EH (cell line): ENCODE results near the gene CREB3L1.

Experiments
- DNase-seq: peaks from one replicate; pipeline ENCODE4 v3.0.0-alpha.2; 2015; ENCODE audit warnings: low read depth

Gene CREB3L1

DNA sequence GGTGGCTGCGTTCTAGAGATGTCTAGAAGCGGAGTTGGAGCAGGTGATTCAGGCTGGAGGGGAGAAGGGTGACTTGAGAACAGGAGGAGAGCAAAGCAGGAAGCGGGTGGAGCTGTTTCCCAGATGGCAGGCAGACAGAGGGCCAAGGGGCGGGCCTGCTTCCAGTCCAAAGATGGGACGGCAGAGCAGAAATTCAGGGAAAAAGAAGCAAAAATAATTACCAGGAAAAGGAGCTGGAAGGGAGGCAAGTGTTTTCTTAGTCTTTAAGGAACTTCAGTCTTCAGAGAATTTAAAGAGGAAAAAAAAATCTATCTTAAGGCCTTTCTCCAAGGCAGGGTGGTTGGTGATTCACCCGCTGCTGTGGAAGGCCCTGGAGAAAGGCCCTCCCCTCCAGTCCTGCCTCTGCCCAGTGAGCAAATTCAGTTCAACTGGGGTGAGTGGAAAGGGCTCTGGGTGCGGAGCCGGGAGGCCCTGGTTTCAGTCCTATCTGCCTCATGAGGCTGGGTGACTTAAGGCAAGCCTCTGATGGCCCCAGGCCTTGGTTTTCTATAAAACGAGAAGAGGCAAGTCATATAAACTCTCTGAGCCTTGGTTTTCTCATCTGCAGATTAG lies 4.5 kb upstream of the CREB3L1 start:
- DNase-seq, result peak; percentile 82

DNA sequence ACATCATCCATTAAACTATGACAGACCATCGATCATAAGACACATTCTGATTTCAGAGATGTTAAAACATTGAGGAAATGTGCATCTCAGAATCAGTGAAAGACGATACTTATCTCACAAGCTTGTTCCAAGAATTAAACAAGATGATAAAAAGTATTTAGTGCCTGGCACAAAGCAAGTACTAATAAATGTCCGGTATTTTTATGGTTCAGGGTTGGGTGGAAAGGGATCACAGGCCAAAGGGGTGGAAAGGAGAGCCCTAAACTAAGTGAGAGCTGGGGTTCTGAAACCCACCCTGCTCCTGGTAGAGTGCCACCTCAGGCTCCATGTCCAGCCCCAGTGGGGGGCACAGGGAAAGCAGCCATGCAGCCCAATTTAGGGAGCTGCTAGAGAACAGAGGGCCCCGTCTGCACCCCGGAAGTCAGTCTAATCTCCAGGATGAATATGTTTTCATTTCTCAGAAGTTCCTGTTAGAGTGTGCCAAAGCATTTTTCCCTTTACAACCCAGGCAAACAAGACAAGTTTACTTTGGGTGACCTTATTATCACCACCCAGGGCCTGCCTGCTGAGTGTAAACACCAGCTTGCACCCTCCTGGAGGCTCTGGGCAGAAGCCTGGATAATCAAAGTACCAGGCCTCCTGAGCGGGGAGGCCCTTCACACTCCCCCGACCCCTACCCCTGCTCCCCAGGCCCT lies 3.8 kb upstream of the CREB3L1 start:
- DNase-seq, result peak; percentile 75

DNA sequence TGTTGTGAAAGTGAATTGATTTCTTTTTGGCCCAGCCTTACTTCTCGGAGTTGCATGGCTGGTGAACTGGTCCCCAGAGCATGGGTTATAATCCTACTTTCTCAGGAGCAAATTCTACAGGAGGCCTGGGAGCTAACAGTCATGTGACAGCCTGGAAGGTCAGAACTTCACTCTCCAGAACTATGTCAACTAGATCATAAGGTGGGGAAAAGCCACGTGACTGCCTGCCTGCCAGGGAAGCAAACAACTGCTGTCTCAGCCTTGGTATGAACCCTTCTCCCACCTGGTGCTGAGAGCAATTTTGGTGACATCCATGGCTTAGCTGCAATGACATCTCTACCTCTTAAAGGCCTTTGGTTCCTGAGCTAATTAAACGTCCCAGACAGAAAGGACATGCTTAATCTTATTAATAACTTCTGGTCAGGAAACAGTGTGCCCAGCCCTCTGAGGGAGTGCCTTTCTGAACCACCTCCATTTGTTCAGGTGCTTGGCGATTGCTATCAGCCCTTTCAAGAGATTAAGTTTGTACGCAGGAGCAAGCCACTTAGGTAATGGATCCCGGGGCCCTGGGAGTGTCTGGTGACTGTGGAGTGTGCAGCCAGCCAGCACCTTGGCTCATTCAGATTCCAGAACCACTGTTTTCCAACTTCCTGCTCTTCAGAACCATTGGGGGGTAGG lies 1.4 kb upstream of the CREB3L1 start:
- no peak for DNase-seq

DNA sequence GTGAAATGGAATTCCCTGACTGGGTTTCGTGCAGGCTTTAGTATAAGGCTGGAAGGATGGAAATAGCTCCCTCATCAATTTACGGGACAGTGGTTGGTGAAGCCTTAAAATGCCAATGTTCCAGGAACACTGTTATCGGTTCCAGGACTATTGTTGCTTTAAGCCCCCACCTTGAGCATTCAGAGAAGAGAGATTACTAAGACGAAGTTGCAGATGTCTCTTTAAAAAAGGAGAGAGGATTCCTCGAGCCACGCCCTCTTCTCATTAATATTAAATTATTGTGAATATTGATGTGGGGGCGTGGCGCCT lies 195 bp upstream of the CREB3L1 start:
- peak; percentile 83 for DNase-seq

DNA sequence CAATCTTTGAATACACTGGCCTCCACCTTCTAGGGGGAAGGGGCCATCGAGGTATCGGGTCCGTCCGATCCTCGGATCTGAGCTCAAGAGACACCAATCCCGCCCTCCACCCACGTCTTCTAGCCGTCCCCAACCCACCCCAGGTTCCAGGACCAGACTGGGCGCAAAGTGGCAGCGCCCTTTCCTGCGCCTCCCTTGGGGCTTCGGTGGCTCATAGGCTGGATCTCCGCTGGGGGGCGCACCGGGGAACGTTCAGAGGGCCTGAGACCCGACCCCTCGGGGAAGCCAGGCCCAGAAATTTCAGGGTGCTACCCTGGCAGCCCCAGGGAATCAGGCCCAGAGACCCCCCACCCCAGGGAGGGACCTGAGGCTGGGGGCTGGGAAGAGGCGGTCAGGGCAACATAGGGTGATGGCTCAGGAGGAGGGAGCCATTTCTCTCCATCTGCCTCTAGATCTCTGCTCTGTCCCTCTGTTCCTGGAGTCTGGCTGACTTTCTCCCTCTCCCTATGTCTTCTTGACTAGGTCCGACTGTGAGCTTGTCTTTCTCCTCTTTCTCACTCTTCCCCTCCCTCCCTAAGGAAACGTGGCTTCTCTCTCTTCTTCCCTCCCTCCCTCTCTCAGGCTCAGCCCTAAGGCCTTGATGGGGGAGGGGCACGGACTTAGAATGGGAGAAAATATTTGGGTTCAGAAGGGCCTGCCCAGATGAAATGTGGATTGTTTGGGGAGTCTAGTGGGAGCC lies 1.1 kb downstream of the CREB3L1 start:
- peak; percentile 78 for DNase-seq

DNA sequence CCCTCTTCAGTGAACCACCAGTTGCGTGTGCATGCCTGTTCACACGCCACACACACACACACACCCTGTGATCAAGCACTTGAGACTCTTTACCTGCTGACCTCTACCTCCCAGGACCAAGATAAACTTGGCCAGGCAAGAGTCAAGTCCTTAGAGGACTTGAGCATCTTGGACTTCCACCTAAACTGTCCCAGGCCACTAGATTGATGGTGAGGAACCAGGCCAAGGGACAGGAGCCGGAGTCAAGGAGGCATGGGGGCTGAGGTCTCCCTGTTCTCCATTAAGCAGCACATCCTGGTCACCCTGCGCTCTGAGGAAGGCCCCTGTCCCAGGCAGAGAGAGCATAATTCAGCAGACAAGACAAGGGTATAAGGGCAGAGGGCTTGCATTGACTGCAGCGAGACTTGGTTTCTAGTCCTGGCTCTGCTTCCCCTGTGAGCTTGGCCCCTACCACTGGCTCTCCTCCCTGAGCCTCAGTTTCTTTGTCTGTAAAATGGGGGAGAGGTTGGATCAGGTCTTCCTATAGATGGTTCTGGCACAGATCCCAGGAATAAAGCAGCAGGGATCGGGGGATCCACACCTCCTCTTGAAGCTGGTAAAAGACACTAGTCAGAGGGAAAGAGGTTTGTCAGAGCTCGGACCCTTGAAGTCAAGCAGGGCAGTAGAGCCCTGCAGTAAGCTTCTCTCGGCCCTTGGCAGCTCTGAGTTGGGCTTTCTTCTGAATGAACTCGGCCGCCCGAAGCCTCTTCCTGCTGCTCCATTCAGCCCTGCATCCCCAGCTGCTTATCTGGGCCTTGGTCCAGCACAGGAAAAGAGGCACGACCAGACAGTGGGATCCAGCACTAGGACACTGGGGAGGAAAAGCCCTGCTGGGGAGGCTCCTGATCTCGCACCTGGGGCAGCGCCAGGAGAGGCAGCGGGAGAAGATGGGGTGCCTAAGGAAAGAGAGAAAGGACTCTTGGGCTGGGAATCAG lies 2.0 kb downstream of the CREB3L1 start:
- peak; percentile 87 for DNase-seq

DNA sequence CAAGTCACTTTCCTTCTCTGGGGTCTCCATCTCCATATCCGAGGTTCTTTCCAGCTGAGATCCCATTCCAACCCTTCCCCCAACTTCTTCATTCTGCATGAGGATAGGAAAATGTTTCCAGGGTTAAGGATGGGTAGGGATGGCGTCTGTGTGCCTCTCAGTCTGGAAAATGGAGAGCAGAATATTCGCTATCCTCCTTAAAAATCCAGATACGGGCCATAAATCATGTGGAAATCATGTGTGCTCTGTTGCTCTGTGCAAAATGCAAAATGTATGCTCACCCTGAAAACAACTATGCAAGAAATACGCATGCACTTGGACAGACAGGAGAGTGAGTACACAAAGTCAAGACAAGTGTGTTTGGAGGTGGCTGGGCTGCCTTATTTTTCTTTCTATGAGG lies 3.2 kb downstream of the CREB3L1 start:
- DNase-seq, result no peak

DNA sequence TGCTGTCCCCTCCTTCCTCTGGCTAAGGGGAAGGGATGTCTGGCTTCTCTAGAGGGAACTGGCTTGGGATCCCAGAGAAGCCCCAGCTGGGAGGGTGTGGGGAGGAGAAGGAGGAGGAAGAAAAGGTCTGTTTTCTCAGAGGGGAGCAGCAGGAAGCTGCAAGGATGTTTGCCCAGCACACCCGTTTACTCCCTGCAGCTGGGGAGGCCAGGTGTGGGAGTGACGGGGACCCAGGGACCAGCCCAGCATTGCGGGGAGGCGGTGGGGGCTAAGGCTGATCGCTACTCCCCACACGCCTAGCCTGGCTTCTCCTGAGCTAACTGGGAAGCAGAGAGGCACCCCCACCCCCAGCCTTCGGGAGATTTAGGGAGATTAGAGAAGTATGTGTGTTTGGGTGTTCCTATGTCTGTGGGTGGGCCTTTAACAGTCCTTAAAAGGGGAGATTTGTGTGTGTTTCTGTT lies 3.9 kb downstream of the CREB3L1 start:
- peak; percentile 81 for DNase-seq

DNA sequence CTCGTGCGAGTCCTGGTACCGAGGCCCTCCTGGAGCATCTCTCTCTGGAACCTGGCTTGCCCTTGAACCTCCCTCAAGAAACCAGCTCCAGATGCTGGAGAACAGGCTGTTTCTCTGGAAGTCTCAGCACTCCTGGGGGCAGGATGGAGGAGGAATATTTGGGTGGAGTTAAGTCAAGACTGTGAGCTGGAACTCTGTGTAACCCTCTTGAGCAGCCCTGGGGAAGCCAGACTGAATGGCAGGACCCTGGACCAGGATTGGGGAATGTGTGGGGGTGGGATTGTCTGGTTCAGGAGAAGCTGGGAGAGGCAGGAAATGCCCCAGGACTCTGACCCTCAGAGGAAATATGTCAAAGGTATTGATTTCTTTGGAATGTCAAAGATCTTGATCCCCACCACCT lies 7.7 kb downstream of the CREB3L1 start:
- peak; percentile 34 for DNase-seq

DNA sequence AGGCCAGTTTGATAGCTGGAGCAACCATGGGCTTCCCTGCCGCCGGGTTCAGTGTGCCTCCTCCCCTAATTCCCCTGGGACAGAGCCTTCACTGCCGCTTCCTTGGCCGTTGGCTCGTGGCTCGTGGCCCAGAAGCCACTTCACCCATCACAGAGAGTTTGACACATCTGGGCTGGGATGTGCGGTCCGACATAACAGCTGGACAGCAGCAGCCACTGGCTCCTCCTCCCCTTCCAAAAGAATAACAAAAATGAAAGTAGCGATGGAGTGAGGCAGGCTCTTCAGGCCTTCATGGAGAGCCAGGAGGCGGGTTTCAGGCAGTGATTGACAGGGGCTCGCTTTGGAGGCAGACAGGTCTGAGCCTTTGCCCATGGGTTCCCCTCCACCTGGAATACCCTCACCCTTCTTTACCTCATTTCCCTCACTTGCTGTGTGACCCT lies 8.2 kb downstream of the CREB3L1 start:
- peak; percentile 52 for DNase-seq

DNA sequence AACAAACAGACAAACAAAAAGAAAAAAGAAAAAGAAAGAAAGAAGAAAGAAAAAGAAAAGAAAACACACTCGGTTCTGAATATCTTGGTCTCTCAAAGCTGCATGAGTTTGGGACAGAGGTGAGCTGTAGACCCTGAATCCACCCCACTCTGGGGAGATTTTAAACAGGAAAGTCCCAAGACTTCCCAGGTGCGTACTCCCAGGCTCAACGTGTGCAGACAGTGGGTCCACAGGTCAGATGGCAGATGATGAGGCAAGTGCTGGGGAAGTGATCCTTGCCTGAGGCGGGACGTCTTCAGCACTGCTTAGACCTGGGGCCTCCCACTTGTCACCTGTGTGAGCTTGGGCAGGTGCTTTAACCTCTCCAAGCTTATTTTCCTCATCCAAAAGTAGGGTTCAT lies 9.3 kb downstream of the CREB3L1 start:
- no peak for DNase-seq

DNA sequence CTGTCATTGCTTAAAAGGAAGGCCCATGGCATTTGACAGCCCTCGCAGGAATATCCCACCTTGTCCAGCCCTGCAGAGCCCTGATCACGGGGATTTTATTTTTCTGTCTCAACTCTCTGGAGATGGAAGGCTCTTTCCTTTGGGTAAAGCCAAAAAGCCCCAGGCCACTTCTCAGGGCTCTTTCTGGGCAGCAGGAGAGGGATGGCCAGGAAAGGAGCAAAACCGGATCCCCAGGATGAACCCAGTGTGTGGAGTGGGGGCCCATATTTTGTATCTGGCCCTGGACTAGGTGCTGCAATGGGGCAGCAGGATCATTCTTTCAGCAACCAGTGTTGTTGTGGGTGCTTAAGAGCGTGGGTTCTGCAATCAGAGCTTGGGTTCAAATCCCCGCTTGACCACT lies 11.0 kb downstream of the CREB3L1 start:
- no peak for DNase-seq

DNA sequence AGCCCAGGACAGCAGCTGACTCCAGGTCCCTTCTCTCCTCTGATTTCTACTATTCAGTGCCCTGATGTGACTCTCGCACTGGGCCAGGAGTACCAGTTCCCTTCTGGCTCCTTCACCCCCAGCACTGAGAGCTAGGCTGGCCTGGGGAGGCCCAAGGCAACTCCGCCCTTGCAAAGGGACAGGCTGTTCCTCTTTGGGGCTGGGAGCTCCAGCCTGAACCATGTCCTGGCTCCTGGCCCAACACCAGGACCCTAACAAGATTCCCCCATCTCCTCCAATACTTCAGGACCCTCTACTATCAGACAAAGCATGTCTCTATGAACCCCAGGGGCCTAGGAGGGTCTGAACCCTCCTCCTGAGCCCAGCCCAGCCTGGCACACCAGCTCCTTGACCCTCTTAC lies 12.5 kb downstream of the CREB3L1 start:
- DNase-seq, result no peak

DNA sequence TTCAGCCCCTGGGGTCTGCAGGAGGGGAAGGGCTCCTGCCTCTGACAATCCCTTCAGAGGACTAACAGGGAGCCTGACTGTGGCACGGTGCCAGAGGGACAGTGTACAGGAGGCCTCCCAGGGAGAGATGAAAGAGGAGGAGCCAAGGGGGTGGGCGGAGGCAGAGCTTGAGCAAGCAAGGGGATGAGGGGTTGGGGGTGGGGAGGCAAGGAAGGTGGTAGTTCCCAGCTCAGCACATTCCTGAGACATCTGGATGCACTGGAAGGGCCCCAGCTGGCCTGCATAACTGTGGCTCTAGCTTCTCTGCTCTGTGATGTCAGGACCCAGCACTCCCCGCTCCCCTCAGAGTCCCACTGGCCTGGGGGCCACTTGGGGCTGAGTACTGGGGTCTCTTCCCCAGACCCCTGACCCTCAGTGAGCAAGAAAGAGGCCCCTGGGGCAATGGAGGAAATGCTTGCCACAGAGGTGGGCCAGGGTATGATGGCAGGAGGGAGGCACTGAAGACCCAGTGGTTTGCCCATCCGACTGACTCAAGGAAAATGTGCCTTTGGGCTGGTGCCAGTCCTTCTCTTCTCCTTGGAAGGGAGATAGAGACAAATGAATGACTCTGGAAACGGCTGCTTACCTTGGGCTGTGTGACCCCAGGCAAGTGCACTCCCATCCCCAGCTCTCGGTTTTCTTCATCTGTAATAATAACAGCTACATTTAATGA lies 13.3 kb downstream of the CREB3L1 start:
- peak; percentile 99 for DNase-seq

DNA sequence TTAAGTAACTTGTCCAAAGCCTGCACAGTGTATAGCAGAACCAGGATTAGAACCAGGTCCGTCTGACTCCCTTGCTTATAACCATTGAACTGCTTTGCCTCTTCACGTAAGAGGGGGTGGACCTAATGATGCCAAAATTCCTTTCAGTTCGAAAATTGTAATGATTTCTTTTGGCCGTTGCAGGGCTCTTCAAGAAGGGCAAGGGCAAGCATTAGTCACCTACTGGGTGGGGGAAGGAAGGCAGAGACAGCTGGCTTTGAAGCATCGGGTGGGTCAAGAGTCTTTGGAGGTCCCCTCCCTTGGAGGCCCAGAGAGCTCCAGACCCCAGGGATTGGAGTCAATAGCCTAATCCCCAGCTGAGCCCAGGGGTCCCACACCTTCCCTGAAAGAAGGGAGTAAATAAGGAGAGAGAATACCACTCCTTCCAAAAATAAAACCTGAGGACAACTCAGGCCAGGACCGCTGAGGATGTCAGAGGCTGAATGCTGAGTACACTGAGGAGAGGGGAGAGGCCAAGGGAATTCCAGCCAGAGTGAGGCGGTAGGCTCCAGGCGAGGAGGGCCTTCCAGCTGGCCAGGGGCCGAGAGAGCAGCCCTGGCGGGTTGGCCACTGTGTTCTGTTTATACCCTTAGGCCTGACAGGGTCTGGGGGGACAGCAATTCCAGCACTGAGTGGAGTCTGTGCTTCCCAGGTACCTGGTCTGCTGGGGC lies 14.1 kb downstream of the CREB3L1 start:
- peak; percentile 87 for DNase-seq

DNA sequence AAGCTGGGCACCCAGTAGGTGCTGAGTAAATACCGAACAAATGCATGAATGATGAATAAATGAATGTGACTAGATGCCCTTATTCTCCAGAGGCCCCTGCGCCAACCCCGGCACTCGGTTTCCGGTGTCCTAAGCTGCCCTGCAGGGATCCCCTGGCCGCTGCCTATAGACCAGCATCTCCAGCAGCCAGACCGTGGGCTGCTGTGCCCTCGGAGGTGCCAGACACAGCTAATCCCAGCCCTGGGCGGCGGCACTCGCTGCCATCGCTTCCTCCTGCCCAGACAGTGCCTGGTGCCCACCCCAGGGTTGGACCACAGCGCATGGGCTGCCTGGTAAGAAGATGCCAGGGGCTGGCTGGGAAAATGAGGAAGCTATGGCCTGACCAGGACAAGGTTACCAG lies 15.6 kb downstream of the CREB3L1 start:
- no peak for DNase-seq

DNA sequence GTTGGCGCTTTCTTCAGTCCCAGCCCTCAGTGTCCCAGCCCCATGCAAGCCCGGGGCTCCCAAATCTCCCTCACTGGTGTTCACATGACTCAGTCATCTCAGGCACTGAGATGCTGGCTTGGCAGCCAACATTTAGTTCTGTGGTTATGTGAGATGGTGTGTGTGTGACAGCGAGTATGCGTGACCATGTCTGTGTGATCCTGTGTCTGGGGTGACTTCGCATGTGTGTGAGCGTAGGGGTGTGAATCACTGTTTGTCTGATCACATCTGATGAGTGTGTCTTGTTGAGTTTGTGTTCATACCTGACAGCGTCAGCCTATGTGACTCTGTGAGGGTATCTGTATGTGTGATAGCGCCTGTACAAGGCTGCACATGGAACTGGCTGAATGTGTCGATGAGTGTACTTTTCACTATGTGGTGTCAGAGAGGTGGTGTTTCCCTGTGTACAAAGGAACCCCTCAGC lies 16.2 kb downstream of the CREB3L1 start:
- DNase-seq, result peak; percentile 98

DNA sequence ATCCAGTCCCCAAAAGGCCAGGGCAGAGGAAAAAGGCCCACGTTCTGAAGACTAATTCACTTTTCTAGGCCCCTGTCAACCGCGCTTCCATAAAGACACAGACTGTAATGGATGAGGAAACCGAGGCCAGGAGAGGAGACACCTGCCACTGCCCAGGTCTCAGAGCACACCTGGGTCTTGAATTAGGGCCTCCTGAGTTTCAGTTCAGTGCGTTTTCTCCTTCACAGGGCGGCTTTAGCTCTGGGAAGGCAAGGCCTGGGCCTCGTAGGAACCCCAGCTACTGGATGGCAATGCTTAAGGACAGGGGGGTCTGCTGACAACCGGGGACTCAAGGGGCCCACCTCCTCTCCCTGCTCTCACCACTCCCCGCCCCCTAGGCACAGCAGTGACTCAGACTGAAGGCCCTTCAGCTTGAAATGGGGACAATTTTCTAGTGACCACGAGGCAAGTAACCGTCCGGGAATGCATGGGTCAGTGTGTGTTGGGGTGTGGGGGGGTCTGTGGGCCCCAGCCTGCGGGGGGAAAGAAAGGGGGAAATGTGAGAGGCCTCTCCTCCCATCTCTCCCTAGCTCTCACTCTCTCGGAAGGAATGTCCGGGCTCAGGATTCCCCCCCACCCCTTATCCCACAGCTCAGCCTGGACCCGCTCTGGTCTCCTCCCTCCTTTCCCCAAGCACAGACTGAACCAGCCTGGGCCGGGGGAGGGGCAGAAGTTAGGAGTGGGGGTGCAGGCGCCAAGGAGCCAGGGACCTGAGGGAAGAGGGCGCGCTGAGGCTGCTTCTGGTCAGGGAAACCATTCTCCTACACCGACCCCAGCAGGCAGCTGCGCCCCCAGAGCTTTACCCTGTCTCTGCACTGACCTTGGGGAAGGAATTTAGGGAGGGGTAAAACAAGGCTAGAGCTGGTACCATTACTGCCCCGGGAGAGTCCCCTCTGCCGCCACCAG lies 17.2 kb downstream of the CREB3L1 start:
- DNase-seq, result peak; percentile 100
